Prostate gland (tissue), 2 donors: ENCODE data around the gene PIK3R3. TPM values are rescaled to one million over a fixed set of nuclear protein-coding genes. Genes with fewer than 3 reads are reported as not detected.
A peak's percentile ranks its signal among the peaks of the same experiment; 100 is the strongest.

ENCODE experiments used
- DNase-seq: peaks from one replicate; pipeline ENCODE4 v3.0.0-alpha.2; 2019; ENCODE audit warnings: low spot score
- H3K27ac ChIP-seq, 2 donors: fragments of 200-600 bp; sonication (generic); 2 replicates each; pipeline ENCODE4 v1.5.1; 2017 to 2019
- H3K27me3 ChIP-seq: fragments of 200-600 bp; sonication (generic); replicated peaks from 2 replicates; pipeline ENCODE4 v1.5.1; 2019; ENCODE audit not compliant: insufficient read depth
- H3K36me3 ChIP-seq, 2 donors: fragments of 200-600 bp; sonication (generic); 1 replicate in 1 of 2; 2 replicates in 1 of 2; pipeline versions ENCODE4 v1.5.1 to v1.8.1; 2017 to 2019
- H3K4me1 ChIP-seq: fragments of 200-600 bp; sonication (generic); replicated peaks from 2 replicates; pipeline ENCODE4 v1.5.1; 2019
- H3K4me3 ChIP-seq, 2 donors: fragments of 200-600 bp; sonication (generic); 2 replicates each; pipeline ENCODE4 v1.5.1; 2017 to 2019
- H3K9me3 ChIP-seq: fragments of 200-600 bp; sonication (generic); 2 replicates; pipeline ENCODE4 v1.5.1; 2017
- CTCF ChIP-seq, 4 experiments: fragments of 200-600 bp in 2 of 4; fragments of 450-650 bp in 2 of 4; sonication (generic) in 2 of 4; IDR thresholded peaks; 1 replicate in 3 of 4; 2 replicates in 1 of 4; pipeline ENCODE4 v1.5.1; 2016 to 2019; ENCODE audit warnings: antibody characterized with exemption in 4 of 4, mild to moderate bottlenecking in 2 of 4, moderate library complexity in 2 of 4
- POLR2A ChIP-seq: fragments of 450-650 bp; IDR thresholded peaks from one replicate; pipeline ENCODE4 v1.6.1; 2016; ENCODE audit warnings: antibody characterized with exemption, mild to moderate bottlenecking
- POLR2AphosphoS5 ChIP-seq: sonication (generic); formaldehyde crosslinking; IDR thresholded peaks from one replicate; pipeline ENCODE4 v1.6.1; 2017; ENCODE audit warnings: antibody characterized with exemption
- WGBS: methylation state at CpG from one replicate; pipeline ENCODE4 v1.1.5; 2018; 5-methylcytosine and 5-hydroxymethylcytosine counted together
- intact Hi-C: fragments of 100-400 bp; cut with DNase I; formaldehyde crosslinking; loops from one replicate; pipeline ENCODE4 v1.14.2; 2022
- total RNA-seq, 2 donors: library from RNA; depleted of rRNA; stranded (reverse); fragments of >200 nt; gene quantifications; one replicate each; pipeline ENCODE4 v1.1.0, GENCODE V29; 2016

PIK3R3 gene
- total RNA-seq, 2 donors from 2014 or later, result 9.1 to 26.5 TPM

GRCh38 chr1:46017876-46018503 is 114.4 kb downstream of the PIK3R3 start:
- Histone ChIP-seq H3K4me1 (no peaks in the 10 kb centered on the region), H3K27ac (no peak overlapping the region), H3K4me3 (no peak overlapping the region), H3K27me3 (no peaks in the 10 kb centered on the region), H3K36me3 (no peaks in the 10 kb centered on the region), H3K9me3 (no peaks in the 10 kb centered on the region)
- DNase-seq, result no peak
- intact Hi-C loops, result no loop called here
- 92% methylated on average over 6 of the region's 6 CpGs for WGBS
- TF ChIP-seq POLR2AphosphoS5 (no peak), POLR2A (no peak), CTCF (IDR thresholded peaks at IDR 0.05) (no peak)

- no peak for DNase-seq
- no peak for TF ChIP-seq POLR2A
- no peak for TF ChIP-seq CTCF (IDR thresholded peaks at IDR 0.05)
- TF ChIP-seq POLR2AphosphoS5, result no peak
- Histone ChIP-seq H3K27me3 (no peaks in the 10 kb centered on the region), H3K4me3 (no peak overlapping the region), H3K9me3 (no peaks in the 10 kb centered on the region), H3K27ac (no peak overlapping the region), H3K4me1 (no peaks in the 10 kb centered on the region), H3K36me3 (peaks cover 0 to under 1% of the 10 kb centered on the region in 2 donors)
- intact Hi-C loops, result no loop called here
- 97% methylated on average over 3 of the region's 3 CpGs for WGBS
Observed at GRCh38 chr1:46013581-46013980, 118.8 kb downstream of the PIK3R3 start.

- intact Hi-C loops, result no loop called here
- Histone ChIP-seq H3K4me1 (no peaks in the 10 kb centered on the region), H3K27ac (no peak overlapping the region), H3K4me3 (no peak overlapping the region), H3K27me3 (no peaks in the 10 kb centered on the region), H3K36me3 (peaks cover 0 to 6% of the 10 kb centered on the region in 2 donors), H3K9me3 (no peaks in the 10 kb centered on the region)
- WGBS, result 83% methylated on average over 1 of the region's 1 CpG
- TF ChIP-seq POLR2A (no peak), POLR2AphosphoS5 (no peak), CTCF (IDR thresholded peaks at IDR 0.05) (no peak)
- no peak for DNase-seq
Observed at GRCh38 chr1:46012236-46012635, 120.2 kb downstream of the PIK3R3 start.

GRCh38 chr1:46011121-46011695 is 121.2 kb downstream of the PIK3R3 start:
- H3K9me3 ChIP-seq, result no peaks in the 10 kb centered on the region
- H3K27ac ChIP-seq, result no peak overlapping the region
- H3K4me1 ChIP-seq, result peaks cover 6% of the 10 kb centered on the region
- no peak for DNase-seq
- WGBS, result 71% methylated on average over 7 of the region's 7 CpGs
- intact Hi-C loops, result no loop called here
- TF ChIP-seq POLR2A (no peak), POLR2AphosphoS5 (peak; percentile 32), CTCF (IDR thresholded peaks at IDR 0.05) (no peak)
- no peak overlapping the region for H3K4me3 ChIP-seq
- H3K27me3 ChIP-seq, result no peaks in the 10 kb centered on the region
- peaks cover 0 to 6% of the 10 kb centered on the region in 2 donors for H3K36me3 ChIP-seq

- 97% methylated on average over 6 of the region's 6 CpGs for WGBS
Observed at GRCh38 chr1:46010611-46011010, 121.8 kb downstream of the PIK3R3 start.

More at GRCh38 chr1:46010611-46011010, 121.8 kb downstream of the PIK3R3 start:
- no peak for DNase-seq
- H3K27me3 ChIP-seq, result no peaks in the 10 kb centered on the region
- H3K27ac ChIP-seq, result no peak overlapping the region
- H3K36me3 ChIP-seq, result peaks cover 0 to 6% of the 10 kb centered on the region in 2 donors
- intact Hi-C loops, result no loop called here
- TF ChIP-seq POLR2A, result no peak
- no peak for TF ChIP-seq CTCF (IDR thresholded peaks at IDR 0.05)
- TF ChIP-seq POLR2AphosphoS5, result no peak
- H3K4me1 ChIP-seq, result peaks cover 6% of the 10 kb centered on the region
- no peak overlapping the region for H3K4me3 ChIP-seq
- H3K9me3 ChIP-seq, result no peaks in the 10 kb centered on the region
